GM23338 (cell line): ENCODE data around the gene AJUBA. TPM values are rescaled to one million over a fixed set of nuclear protein-coding genes. Genes with fewer than 3 reads are reported as not detected.

Source experiments
- ATAC-seq: fragments of 200-7000 bp; cut with Tn5 transposase; 3 replicates; pipeline ENCODE4 v1.9.1; 2020
- DNase-seq: peaks from one replicate; pipeline ENCODE4 v3.0.0-alpha.2; 2015; ENCODE audit warnings: low spot score
- H2AFZ ChIP-seq: fragments of 200-600 bp; sonication (generic); 2 replicates; pipeline ENCODE4 v1.8.0; 2016; ENCODE audit warnings: antibody characterized with exemption, mild to moderate bottlenecking, moderate library complexity
- H3F3A ChIP-seq: fragments of 200-600 bp; sonication (generic); replicated peaks from 2 replicates; pipeline ENCODE4 v1.8.0; 2017; ENCODE audit warnings: antibody characterized with exemption, mixed run types, low read depth
- H3K27ac ChIP-seq: fragments of 200-600 bp; sonication (generic); 2 replicates; pipeline ENCODE4 v1.6.1; 2016; ENCODE audit warnings: low read depth
- H3K27me3 ChIP-seq: fragments of 200-600 bp; sonication (generic); 2 replicates; pipeline ENCODE4 v1.8.0; 2016; ENCODE audit warnings: mild to moderate bottlenecking, mixed run types, moderate library complexity; ENCODE audit not compliant: insufficient read depth
- H3K36me3 ChIP-seq: fragments of 200-600 bp; sonication (generic); 2 replicates; pipeline ENCODE4 v1.8.0; 2016; ENCODE audit warnings: mild to moderate bottlenecking; ENCODE audit not compliant: insufficient read depth
- H3K4me1 ChIP-seq: fragments of 200-600 bp; sonication (generic); 2 replicates; pipeline ENCODE4 v1.8.0; 2016; ENCODE audit warnings: mild to moderate bottlenecking, moderate library complexity; ENCODE audit not compliant: insufficient read depth
- H3K4me2 ChIP-seq: fragments of 200-600 bp; sonication (generic); 2 replicates; pipeline ENCODE4 v1.7.1; 2017; ENCODE audit warnings: mixed run types
- H3K4me3 ChIP-seq: fragments of 200-600 bp; sonication (generic); 2 replicates; pipeline ENCODE4 v1.6.1; 2016; ENCODE audit warnings: mixed run types
- H3K79me2 ChIP-seq: fragments of 200-600 bp; sonication (generic); replicated peaks from 2 replicates; pipeline ENCODE4 v1.8.0; 2017; ENCODE audit warnings: mild to moderate bottlenecking; ENCODE audit not compliant: insufficient read depth
- H3K9me2 ChIP-seq: fragments of 200-600 bp; sonication (generic); 2 replicates; pipeline ENCODE4 v1.8.0; 2017; ENCODE audit not compliant: insufficient read depth
- H4K20me1 ChIP-seq: fragments of 200-600 bp; sonication (generic); replicated peaks from 2 replicates; pipeline ENCODE4 v1.8.0; 2017; ENCODE audit warnings: mild to moderate bottlenecking; ENCODE audit not compliant: insufficient read depth
- H3K27ac Mint-ChIP-seq: 2 replicates; pipeline ENCODE4 v1.8.0; 2020; ENCODE audit warnings: inconsistent platforms, mild to moderate bottlenecking, moderate library complexity, mixed read lengths
- H3K27me3 Mint-ChIP-seq: 3 replicates; pipeline ENCODE4 v1.8.0; 2022; ENCODE audit warnings: low read depth, mild to moderate bottlenecking, moderate library complexity, mixed read lengths, inconsistent platforms; ENCODE audit not compliant: insufficient read depth, poor library complexity
- H3K36me3 Mint-ChIP-seq: 3 replicates; pipeline ENCODE4 v1.8.0; 2021; ENCODE audit warnings: low read depth, mild to moderate bottlenecking, inconsistent platforms, moderate library complexity, mixed read lengths
- H3K4me1 Mint-ChIP-seq: 3 replicates; pipeline ENCODE4 v1.8.0; 2020; ENCODE audit warnings: mild to moderate bottlenecking, inconsistent platforms, mixed read lengths
- H3K4me3 Mint-ChIP-seq: 3 replicates; pipeline ENCODE4 v1.8.0; 2021; ENCODE audit warnings: moderate library complexity, mild to moderate bottlenecking, inconsistent platforms, mixed read lengths
- H3K9me3 Mint-ChIP-seq: 3 replicates; pipeline ENCODE4 v1.8.0; 2020; ENCODE audit warnings: moderate library complexity, mild to moderate bottlenecking, inconsistent platforms, mixed read lengths
- CREB1 ChIP-seq: fragments of 250-450 bp; sonication (Bioruptor Pico); IDR thresholded peaks from 2 replicates; pipeline ENCODE4 v1.5.0; 2020; ENCODE audit warnings: low read depth, mild to moderate bottlenecking, moderate library complexity
- CTCF ChIP-seq, 2 experiments: fragments of 200-600 bp in 1 of 2; sonication (generic) in 1 of 2; conservative IDR thresholded peaks; 2 replicates each; pipeline versions ENCODE4 v1.5.1 to v1.6.1; 2016 to 2017; ENCODE audit warnings: antibody characterized with exemption in 2 of 2, low read depth in 2 of 2, mild to moderate bottlenecking in 2 of 2, moderate library complexity in 1 of 2
- EZH2 ChIP-seq: fragments of 200-600 bp; sonication (generic); IDR thresholded peaks from one replicate; pipeline ENCODE4 v1.8.0; 2017; ENCODE audit warnings: antibody characterized with exemption, mild to moderate bottlenecking, low read depth; ENCODE audit not compliant: unreplicated experiment
- EZH2phosphoT487 ChIP-seq: fragments of 200-600 bp; sonication (generic); IDR thresholded peaks from one replicate; pipeline ENCODE4 v1.8.1; 2018; ENCODE audit warnings: antibody characterized with exemption; ENCODE audit not compliant: unreplicated experiment
- NANOG ChIP-seq: IDR thresholded peaks from 2 replicates; pipeline ENCODE4 v1.6.1; 2016; ENCODE audit warnings: antibody characterized with exemption, borderline replicate concordance
- POLR2AphosphoS5 ChIP-seq: IDR thresholded peaks from 2 replicates; pipeline ENCODE4 v1.6.1; 2016; ENCODE audit warnings: antibody characterized with exemption, low read depth
- REST ChIP-seq: IDR thresholded peaks from one replicate; pipeline ENCODE4 v1.6.1; 2018; ENCODE audit warnings: antibody characterized with exemption; ENCODE audit not compliant: unreplicated experiment
- STAT1 ChIP-seq: IDR thresholded peaks from one replicate; pipeline ENCODE4 v1.6.1; 2016; ENCODE audit warnings: antibody characterized with exemption; ENCODE audit not compliant: unreplicated experiment
- ZNF114 ChIP-seq: fragments of 250-450 bp; sonication (Bioruptor Pico); IDR thresholded peaks from 2 replicates; pipeline ENCODE4 v1.5.0; 2020; ENCODE audit warnings: mild to moderate bottlenecking, moderate library complexity
- ZNF331 ChIP-seq: fragments of 250-450 bp; sonication (Bioruptor Pico); IDR thresholded peaks from 2 replicates; pipeline ENCODE4 v1.5.0; 2020; ENCODE audit warnings: low read depth, mild to moderate bottlenecking, moderate library complexity
- ZNF462 ChIP-seq: fragments of 250-450 bp; sonication (Bioruptor Pico); IDR thresholded peaks from 2 replicates; pipeline ENCODE4 v1.5.0; 2020; ENCODE audit warnings: mild to moderate bottlenecking, moderate library complexity
- polyA plus RNA-seq: library from polyadenylated mRNA; unstranded; fragments of >200 nt; fragmentation: Nextera tagmentation; extraction: Ambion mirVana; gene quantifications from 2 replicates; pipeline ENCODE4 v1.2.1, GENCODE V29; 2016
- total RNA-seq: library from RNA; depleted of rRNA; stranded (reverse); fragments of >200 nt; shearing (Covaris generic); gene quantifications from 2 replicates; pipeline ENCODE4 v1.2.3, GENCODE V29; 2014

AJUBA gene
- total and polyA plus RNA-seq, 2 experiments from 2014 or later, result 11.8 to 55.9 TPM

GRCh38 chr14:22981876-22982476 is 375 bp downstream of the AJUBA start (continued):
- no peak for TF ChIP-seq CTCF (conservative IDR thresholded peaks at IDR 0.05; ENCODE audit: low read depth in 2 of 2)
- TF ChIP-seq REST, result no peak
- no peak for TF ChIP-seq EZH2phosphoT487

GRCh38 chr14:22981090-22981875 is 1.1 kb downstream of the AJUBA start:
- ATAC-seq (peak; percentile 9), DNase-seq (peak; percentile 44)
- peaks cover 43% of the 10 kb centered on the region for H3K36me3 Mint-ChIP-seq
- H3K36me3 ChIP-seq, result peaks cover 2% of the 10 kb centered on the region; the same call in 1 of the 2 replicates
- peaks cover 41% of the 10 kb centered on the region for H3K4me1 ChIP-seq
- H3K4me3 Mint-ChIP-seq, result no peak overlapping the region; the same call in 1 of the 3 replicates
- peaks cover 14% of the 10 kb centered on the region; the same call in 2 of the 3 replicates for H3K9me3 Mint-ChIP-seq
- H3K27me3 ChIP-seq, result peaks cover 19% of the 10 kb centered on the region
- H3K4me1 Mint-ChIP-seq, result peaks cover 44% of the 10 kb centered on the region
- H2AFZ ChIP-seq, result no peak overlapping the region
- peaks cover 12% of the 10 kb centered on the region for H3K27me3 Mint-ChIP-seq
- no peaks in the 10 kb centered on the region for H3K9me2 ChIP-seq
- peaks cover 41% of the 10 kb centered on the region for H3K79me2 ChIP-seq
- peak overlapping the region; percentile 92 for H3K4me2 ChIP-seq
- peaks cover 33% of the 10 kb centered on the region for H3F3A ChIP-seq
- H3K4me3 ChIP-seq, result peak overlapping the region; percentile 70
- no peak overlapping the region for H3K27ac Mint-ChIP-seq
- peak overlapping the region; percentile 93 for H3K27ac ChIP-seq
- H4K20me1 ChIP-seq, result no peaks in the 10 kb centered on the region; the same call in none of the 2 replicates
- TF ChIP-seq POLR2AphosphoS5 (no peak; the same call in 1 of the 2 replicates), EZH2phosphoT487 (no peak), ZNF114 (CRISPR knock-in tag) (no peak), CREB1 (CRISPR knock-in tag) (no peak), EZH2 (no peak), ZNF462 (CRISPR knock-in tag) (no peak), NANOG (no peak), ZNF331 (no peak), STAT1 (no peak)
